ENCODE data around the gene AKR1B15. TPM values are rescaled to one million over a fixed set of nuclear protein-coding genes. Genes with fewer than 3 reads are reported as not detected.

The AKR1B15 gene
- total and polyA plus RNA-seq, 9 of the 15 experiments (the other 6 are each of a cell fraction or from before 2014, with no cell fraction given) = not detected

DNA sequence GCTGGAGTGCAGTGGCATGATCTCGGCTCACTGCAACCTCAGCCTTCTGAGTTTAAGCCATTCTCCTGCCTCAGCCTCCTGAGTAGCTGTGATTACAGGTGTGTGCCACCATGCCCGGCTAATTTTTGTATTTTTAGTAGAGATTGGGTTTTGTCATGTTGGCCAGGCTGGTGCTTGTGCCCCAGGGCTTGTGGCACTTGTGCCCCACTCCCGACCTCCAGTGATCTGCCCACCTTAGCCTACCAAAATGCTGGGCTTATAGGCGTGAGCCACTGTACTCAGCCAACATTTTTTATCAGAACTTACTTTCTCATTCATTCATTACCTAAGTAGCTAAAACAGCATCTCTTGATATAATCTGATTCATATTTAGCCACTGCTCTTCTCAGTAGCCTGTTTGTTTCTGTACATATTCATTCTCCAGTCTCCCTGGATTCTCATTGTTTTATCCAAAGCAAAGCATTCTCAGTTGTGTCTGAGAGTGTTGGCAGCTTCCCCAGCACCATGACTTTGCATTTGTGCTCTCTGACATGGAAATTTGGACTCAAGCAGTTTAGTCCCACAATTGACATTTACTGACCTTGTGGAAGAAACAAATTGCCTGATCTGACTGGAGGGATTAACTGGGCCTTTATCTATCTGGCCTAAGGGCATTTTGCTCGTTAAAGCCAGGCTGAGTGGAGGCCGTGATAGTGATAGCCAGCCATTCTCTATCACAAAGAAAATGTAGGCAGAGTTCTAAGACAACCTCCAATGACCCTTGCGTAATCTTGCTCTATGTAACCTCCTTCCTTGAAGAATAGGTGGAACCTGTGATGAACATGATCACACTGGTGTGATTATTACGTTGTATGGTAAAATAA, 44.9 kb downstream of the AKR1B15 start (continued):
- TF ChIP-seq, protein P1, sequence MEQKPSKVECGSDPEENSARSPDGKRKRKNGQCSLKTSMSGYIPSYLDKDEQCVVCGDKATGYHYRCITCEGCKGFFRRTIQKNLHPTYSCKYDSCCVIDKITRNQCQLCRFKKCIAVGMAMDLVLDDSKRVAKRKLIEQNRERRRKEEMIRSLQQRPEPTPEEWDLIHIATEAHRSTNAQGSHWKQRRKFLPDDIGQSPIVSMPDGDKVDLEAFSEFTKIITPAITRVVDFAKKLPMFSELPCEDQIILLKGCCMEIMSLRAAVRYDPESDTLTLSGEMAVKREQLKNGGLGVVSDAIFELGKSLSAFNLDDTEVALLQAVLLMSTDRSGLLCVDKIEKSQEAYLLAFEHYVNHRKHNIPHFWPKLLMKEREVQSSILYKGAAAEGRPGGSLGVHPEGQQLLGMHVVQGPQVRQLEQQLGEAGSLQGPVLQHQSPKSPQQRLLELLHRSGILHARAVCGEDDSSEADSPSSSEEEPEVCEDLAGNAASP (IDR thresholded peaks at IDR 0.05) = no peak
- TF ChIP-seq ZBTB17 (CRISPR knock-in tag; IDR thresholded peaks at IDR 0.05) (no peak), ASH1L (IDR thresholded peaks at IDR 0.05; ENCODE audit: borderline replicate concordance, low read depth, partially characterized antibody) (no peak), SMAD2 (IDR thresholded peaks at IDR 0.05; ENCODE audit: low read depth, low read length) (no peak), HNRNPUL1 (IDR thresholded peaks at IDR 0.05; ENCODE audit: low read length) (no peak)
- TF ChIP-seq, protein P2, sequence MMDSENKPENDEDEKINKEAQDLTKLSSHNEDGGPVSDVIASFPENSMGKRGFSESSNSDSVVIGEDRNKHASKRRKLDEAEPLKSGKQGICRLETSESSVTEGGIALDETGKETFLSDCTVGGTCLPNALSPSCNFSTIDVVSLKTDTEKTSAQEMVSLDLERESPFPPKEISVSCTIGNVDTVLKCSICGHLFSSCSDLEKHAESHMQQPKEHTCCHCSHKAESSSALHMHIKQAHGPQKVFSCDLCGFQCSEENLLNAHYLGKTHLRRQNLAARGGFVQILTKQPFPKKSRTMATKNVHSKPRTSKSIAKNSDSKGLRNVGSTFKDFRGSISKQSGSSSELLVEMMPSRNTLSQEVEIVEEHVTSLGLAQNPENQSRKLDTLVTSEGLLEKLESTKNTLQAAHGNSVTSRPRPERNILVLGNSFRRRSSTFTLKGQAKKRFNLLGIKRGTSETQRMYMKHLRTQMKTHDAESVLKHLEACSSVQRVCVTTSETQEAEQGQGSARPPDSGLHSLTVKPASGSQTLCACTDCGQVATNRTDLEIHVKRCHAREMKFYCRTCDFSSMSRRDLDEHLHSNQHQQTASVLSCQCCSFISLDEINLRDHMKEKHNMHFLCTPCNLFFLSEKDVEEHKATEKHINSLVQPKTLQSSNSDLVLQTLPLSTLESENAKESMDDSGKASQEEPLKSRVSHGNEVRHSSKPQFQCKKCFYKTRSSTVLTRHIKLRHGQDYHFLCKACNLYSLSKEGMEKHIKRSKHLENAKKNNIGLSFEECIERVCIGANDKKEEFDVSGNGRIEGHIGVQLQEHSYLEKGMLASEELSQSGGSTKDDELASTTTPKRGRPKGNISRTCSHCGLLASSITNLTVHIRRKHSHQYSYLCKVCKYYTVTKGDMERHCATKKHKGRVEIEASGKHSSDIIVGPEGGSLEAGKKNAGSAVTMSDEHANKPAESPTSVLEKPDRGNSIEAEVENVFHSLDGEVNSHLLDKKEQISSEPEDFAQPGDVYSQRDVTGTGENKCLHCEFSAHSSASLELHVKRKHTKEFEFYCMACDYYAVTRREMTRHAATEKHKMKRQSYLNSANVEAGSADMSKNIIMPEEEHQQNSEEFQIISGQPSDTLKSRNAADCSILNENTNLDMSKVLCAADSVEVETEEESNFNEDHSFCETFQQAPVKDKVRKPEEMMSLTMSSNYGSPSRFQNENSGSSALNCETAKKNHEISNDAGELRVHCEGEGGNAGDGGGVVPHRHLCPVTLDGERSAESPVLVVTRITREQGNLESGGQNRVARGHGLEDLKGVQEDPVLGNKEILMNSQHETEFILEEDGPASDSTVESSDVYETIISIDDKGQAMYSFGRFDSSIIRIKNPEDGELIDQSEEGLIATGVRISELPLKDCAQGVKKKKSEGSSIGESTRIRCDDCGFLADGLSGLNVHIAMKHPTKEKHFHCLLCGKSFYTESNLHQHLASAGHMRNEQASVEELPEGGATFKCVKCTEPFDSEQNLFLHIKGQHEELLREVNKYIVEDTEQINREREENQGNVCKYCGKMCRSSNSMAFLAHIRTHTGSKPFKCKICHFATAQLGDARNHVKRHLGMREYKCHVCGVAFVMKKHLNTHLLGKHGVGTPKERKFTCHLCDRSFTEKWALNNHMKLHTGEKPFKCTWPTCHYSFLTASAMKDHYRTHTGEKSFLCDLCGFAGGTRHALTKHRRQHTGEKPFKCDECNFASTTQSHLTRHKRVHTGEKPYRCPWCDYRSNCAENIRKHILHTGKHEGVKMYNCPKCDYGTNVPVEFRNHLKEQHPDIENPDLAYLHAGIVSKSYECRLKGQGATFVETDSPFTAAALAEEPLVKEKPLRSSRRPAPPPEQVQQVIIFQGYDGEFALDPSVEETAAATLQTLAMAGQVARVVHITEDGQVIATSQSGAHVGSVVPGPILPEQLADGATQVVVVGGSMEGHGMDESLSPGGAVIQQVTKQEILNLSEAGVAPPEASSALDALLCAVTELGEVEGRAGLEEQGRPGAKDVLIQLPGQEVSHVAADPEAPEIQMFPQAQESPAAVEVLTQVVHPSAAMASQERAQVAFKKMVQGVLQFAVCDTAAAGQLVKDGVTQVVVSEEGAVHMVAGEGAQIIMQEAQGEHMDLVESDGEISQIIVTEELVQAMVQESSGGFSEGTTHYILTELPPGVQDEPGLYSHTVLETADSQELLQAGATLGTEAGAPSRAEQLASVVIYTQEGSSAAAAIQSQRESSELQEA (IDR thresholded peaks at IDR 0.05; ENCODE audit: low read depth) = no peak
- TF ChIP-seq, protein P3, sequence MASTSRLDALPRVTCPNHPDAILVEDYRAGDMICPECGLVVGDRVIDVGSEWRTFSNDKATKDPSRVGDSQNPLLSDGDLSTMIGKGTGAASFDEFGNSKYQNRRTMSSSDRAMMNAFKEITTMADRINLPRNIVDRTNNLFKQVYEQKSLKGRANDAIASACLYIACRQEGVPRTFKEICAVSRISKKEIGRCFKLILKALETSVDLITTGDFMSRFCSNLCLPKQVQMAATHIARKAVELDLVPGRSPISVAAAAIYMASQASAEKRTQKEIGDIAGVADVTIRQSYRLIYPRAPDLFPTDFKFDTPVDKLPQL (IDR thresholded peaks at IDR 0.05; ENCODE audit: extremely low read depth, insufficient read length) = no peak

Measured in K562 (cell line).